ENCODE measurements around the gene MCEMP1. TPM values are rescaled to one million over a fixed set of nuclear protein-coding genes. Genes with fewer than 3 reads are reported as not detected.
"Not testable (repeated sequence)": the region's sequence is repeated elsewhere in the genome, so short reads cannot be mapped to it uniquely, and the experiment has no call there.

MCEMP1 gene
- total RNA-seq, 2 experiments from 2014 or later = not detected

GRCh38 chr19:7637374-7638256 is 39.3 kb upstream of the MCEMP1 start:
- intact Hi-C loops (cut with micrococcal nuclease) = loop anchor here (1.0 to 5.0 kb wide), 3 partner anchors 8 to 285 kb away; partner anchors contain the start of genes PET100, SNAPC2, TRAPPC5 and XAB2
- peaks cover 29% of the 10 kb centered on the region for H3K4me1 Mint-ChIP-seq (ENCODE audit: low read depth)
- peaks cover 4% of the 10 kb centered on the region for H3K9me3 Mint-ChIP-seq
- POLR2A ChIA-PET = interaction anchor here (0.6 to 1.1 kb wide), 2 partner anchors 8 to 12 kb away, joined by 3 to 6 read pairs; partner anchors contain the start of genes PET100 and XAB2
- no peaks in the 10 kb centered on the region for H3K27me3 Mint-ChIP-seq
- H3K27ac Mint-ChIP-seq = peak overlapping the region; percentile 79
- DNase-seq = peak; percentile 38
- peaks cover 7% of the 10 kb centered on the region for H3K36me3 Mint-ChIP-seq
- CTCF ChIA-PET = interaction anchor here (0.6 to 2.0 kb wide), 6 partner anchors 14 to 773 kb away, joined by 3 to 9 read pairs (median 3); partner anchors contain the start of gene TRAPPC5
- H3K4me3 Mint-ChIP-seq = peak overlapping the region; percentile 79

GRCh38 chr19:7638802-7639465 is 38.0 kb upstream of the MCEMP1 start:
- ChIA-PET POLR2A (no interaction called here), CTCF (interaction anchor here (2.0 kb wide), 1 partner anchor 42 kb away, joined by 9 read pairs; the partner anchor contains the start of gene TRAPPC5)
- Mint-ChIP-seq H3K36me3 (peaks cover 7% of the 10 kb centered on the region), H3K27ac (no peak overlapping the region), H3K4me1 (ENCODE audit: low read depth) (peaks cover 29% of the 10 kb centered on the region), H3K4me3 (no peak overlapping the region), H3K9me3 (peaks cover 4% of the 10 kb centered on the region), H3K27me3 (no peaks in the 10 kb centered on the region)
- DNase-seq = no peak
- intact Hi-C loops (cut with micrococcal nuclease) = loop anchor here (5.0 kb wide), 2 partner anchors 43 to 283 kb away; partner anchors contain the start of genes SNAPC2 and TRAPPC5

GRCh38 chr19:7639863-7640348 is 37.0 kb upstream of the MCEMP1 start:
- H3K27me3 Mint-ChIP-seq = no peaks in the 10 kb centered on the region
- H3K9me3 Mint-ChIP-seq = peaks cover 4% of the 10 kb centered on the region
- POLR2A ChIA-PET = no interaction called here
- CTCF ChIA-PET = no interaction called here
- intact Hi-C loops (cut with micrococcal nuclease) = loop anchor here (5.0 kb wide), 2 partner anchors 42 to 282 kb away; partner anchors contain the start of genes SNAPC2 and TRAPPC5
- no peak overlapping the region for H3K27ac Mint-ChIP-seq
- DNase-seq = no peak
- H3K4me1 Mint-ChIP-seq (ENCODE audit: low read depth) = peaks cover 29% of the 10 kb centered on the region
- H3K36me3 Mint-ChIP-seq = peaks cover 12% of the 10 kb centered on the region
- H3K4me3 Mint-ChIP-seq = no peak overlapping the region

- Mint-ChIP-seq H3K4me3 (no peak overlapping the region), H3K27me3 (no peaks in the 10 kb centered on the region), H3K9me3 (peaks cover 4% of the 10 kb centered on the region), H3K27ac (no peak overlapping the region), H3K4me1 (ENCODE audit: low read depth) (peaks cover 29% of the 10 kb centered on the region), H3K36me3 (peaks cover 12% of the 10 kb centered on the region)
- intact Hi-C loops (cut with micrococcal nuclease) = no loop called here
- ChIA-PET CTCF (interaction anchor here (1.3 to 1.5 kb wide), 2 partner anchors 10 to 40 kb away, joined by 4 to 8 read pairs; partner anchors contain the start of gene TRAPPC5), POLR2A (interaction anchor here (1.5 kb wide), 1 partner anchor 11 kb away, joined by 4 read pairs; the partner anchor contains the start of genes PET100 and XAB2)
- DNase-seq = no peak
These were observed 36.1 kb upstream of the MCEMP1 start for GRCh38 chr19:7640803-7641202.

- Mint-ChIP-seq H3K9me3 (peaks cover 4% of the 10 kb centered on the region), H3K4me1 (ENCODE audit: low read depth) (peaks cover 24% of the 10 kb centered on the region), H3K36me3 (peaks cover 14% of the 10 kb centered on the region), H3K4me3 (no peak overlapping the region), H3K27me3 (no peaks in the 10 kb centered on the region), H3K27ac (no peak overlapping the region)
- intact Hi-C loops (cut with micrococcal nuclease) = no loop called here
- no peak for DNase-seq
- ChIA-PET CTCF (interaction anchor here (1.3 to 1.5 kb wide), 2 partner anchors 10 to 39 kb away, joined by 4 to 8 read pairs; partner anchors contain the start of gene TRAPPC5), POLR2A (interaction anchor here (1.5 kb wide), 1 partner anchor 12 kb away, joined by 4 read pairs; the partner anchor contains the start of genes PET100 and XAB2)
These were observed 35.3 kb upstream of the MCEMP1 start for GRCh38 chr19:7641290-7642276.

DNA sequence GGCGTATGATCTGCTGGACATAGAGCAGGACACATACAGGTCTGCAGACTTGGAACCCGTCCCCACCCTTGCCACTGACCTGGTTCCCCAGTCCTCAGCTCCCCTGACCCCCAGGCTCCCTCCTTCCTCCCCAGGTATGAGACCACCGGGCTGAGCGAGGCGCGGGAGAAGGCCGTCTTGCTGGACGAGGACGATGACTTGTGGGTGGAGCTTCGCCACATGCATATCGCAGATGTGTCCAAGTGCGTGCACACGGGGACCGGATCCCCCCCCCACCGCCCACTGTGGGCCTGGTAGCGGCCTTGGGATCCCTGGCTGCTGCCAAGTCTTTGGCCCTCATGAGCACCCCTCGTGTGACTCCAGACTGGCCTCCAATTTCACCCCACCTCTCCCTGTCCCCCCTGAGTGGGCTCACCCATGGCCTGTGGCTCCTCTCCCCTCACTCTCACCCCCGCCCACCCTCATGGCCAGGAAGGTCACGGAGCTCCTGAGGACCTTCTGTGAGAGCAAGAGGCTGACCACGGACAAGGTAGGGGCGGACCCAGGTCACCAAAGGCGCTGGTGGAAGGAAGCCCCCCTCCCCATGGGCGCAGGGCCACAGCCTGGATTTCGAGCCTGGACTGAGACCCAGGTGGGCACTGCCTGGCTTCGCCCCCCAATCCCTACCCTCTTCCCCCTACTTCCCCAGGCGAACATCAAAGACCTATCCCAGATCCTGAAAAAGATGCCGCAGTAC is 34.4 kb upstream of the MCEMP1 start:
- Mint-ChIP-seq H3K27me3 (no peaks in the 10 kb centered on the region), H3K4me1 (ENCODE audit: low read depth) (peaks cover 20% of the 10 kb centered on the region), H3K36me3 (peaks cover 15% of the 10 kb centered on the region), H3K9me3 (peaks cover 4% of the 10 kb centered on the region), H3K27ac (no peak overlapping the region), H3K4me3 (no peak overlapping the region)
- POLR2A ChIA-PET = interaction anchor here (1.5 kb wide), 1 partner anchor 13 kb away, joined by 4 read pairs; the partner anchor contains the start of genes PET100 and XAB2
- DNase-seq = no peak
- CTCF ChIA-PET = interaction anchor here (1.3 kb wide), 1 partner anchor 9 kb away, joined by 4 read pairs; no protein-coding TSS in a partner anchor
- intact Hi-C loops (cut with micrococcal nuclease) = no loop called here

DNA sequence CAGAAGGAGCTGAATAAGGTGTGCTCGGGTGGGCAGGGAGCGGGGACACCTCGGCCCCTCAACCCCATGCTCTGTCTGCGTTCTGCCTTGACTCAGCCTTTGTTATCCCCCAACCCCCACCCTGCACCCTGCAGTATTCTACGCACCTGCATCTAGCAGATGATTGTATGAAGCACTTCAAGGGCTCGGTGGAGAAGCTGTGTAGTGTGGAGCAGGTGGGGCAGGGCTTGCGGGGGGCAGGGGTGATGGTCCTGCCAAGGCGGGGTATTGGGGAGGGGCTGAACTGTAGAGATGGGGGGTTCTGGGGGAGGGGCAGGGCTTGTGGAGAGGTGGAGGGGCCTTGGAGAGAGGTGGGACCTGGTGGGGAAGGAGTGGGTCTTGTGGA is 33.9 kb upstream of the MCEMP1 start:
- intact Hi-C loops (cut with micrococcal nuclease) = no loop called here
- DNase-seq = no peak
- peaks cover 4% of the 10 kb centered on the region for H3K9me3 Mint-ChIP-seq
- no peaks in the 10 kb centered on the region for H3K27me3 Mint-ChIP-seq
- no peak overlapping the region for H3K27ac Mint-ChIP-seq
- POLR2A ChIA-PET = no interaction called here
- no peak overlapping the region for H3K4me3 Mint-ChIP-seq
- peaks cover 16% of the 10 kb centered on the region for H3K36me3 Mint-ChIP-seq
- peaks cover 17% of the 10 kb centered on the region for H3K4me1 Mint-ChIP-seq (ENCODE audit: low read depth)
- CTCF ChIA-PET = no interaction called here

DNA sequence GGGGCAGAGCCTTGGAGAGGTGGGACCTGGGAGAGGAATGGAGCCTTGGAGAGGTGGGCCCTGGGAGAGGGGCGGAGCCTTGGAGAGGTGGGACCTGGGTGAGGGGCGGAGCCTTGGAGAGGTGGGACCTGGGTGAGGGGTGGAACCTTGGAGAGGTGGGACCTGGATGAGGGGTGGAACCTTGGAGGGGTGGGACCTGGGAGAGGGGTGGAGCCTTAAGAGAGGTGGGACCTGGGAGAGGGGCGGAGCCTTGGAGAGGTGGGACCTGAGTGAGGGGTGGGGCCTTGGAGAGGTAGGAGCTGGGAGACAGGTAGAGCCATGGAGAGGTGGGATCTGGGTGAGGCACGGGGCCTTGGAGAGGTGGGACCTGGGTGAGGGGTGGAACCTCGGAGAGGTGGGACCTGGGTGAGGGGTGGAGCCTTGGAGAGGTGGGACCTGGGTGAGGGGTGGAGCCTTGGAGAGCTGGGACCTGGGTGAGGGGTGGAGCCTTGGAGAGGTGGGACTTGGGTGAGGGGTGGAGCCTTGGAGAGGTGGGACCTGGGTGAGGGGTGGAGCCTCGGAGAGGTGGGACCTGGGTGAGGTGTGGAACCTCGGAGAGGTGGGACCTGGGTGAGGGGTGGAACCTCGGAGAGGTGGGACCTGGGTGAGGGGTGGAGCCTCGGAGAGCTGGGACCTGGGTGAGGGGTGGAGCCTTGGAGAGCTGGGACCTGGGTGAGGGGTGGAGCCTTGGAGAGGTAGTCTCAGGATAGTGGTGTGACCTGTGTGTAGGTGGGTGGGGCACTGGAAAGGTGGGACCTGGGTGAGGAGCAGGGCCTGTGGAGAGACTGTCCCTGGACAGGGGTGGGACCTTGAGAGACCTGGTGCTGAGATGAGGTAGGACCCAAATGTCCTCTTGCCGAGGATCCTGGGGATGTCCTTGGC is 33.0 kb upstream of the MCEMP1 start:
- H3K4me3 Mint-ChIP-seq; intact Hi-C loops (cut with micrococcal nuclease); POLR2A ChIA-PET; H3K27ac Mint-ChIP-seq; H3K9me3 Mint-ChIP-seq; H3K27me3 Mint-ChIP-seq; CTCF ChIA-PET: not testable (repeated sequence)
- DNase-seq = peak; percentile 49
- Mint-ChIP-seq H3K36me3 (peaks cover 16% of the 10 kb centered on the region), H3K4me1 (ENCODE audit: low read depth) (peaks cover 12% of the 10 kb centered on the region)

- Mint-ChIP-seq H3K9me3 (peaks cover 4% of the 10 kb centered on the region), H3K4me3 (no peak overlapping the region), H3K27me3 (no peaks in the 10 kb centered on the region), H3K36me3 (peaks cover 16% of the 10 kb centered on the region), H3K27ac (no peak overlapping the region), H3K4me1 (ENCODE audit: low read depth) (peaks cover 6% of the 10 kb centered on the region)
- intact Hi-C loops (cut with micrococcal nuclease) = no loop called here
- POLR2A ChIA-PET = no interaction called here
- DNase-seq = no peak
- CTCF ChIA-PET = interaction anchor here (1.0 kb wide), 1 partner anchor 36 kb away, joined by 4 read pairs; the partner anchor contains the start of gene TRAPPC5
These were observed 32.4 kb upstream of the MCEMP1 start for GRCh38 chr19:7644550-7644877.

- Mint-ChIP-seq H3K9me3 (peaks cover under 1% of the 10 kb centered on the region), H3K27me3 (no peaks in the 10 kb centered on the region), H3K27ac (no peak overlapping the region), H3K36me3 (peaks cover 10% of the 10 kb centered on the region), H3K4me3 (no peak overlapping the region), H3K4me1 (ENCODE audit: low read depth) (no peaks in the 10 kb centered on the region)
- ChIA-PET POLR2A (no interaction called here), CTCF (interaction anchor here (1.0 kb wide), 1 partner anchor 36 kb away, joined by 4 read pairs; the partner anchor contains the start of gene TRAPPC5)
- intact Hi-C loops (cut with micrococcal nuclease) = no loop called here
- DNase-seq = no peak
These were observed 31.7 kb upstream of the MCEMP1 start for GRCh38 chr19:7645163-7645562.

All from activated CD4-positive, alpha-beta memory T cell treated with anti-CD3 and anti-CD28 coated beads for 36 hours (primary cell).